Measurements from ENCODE around the gene NCAPD3. TPM values are rescaled to one million over a fixed set of nuclear protein-coding genes. Genes with fewer than 3 reads are reported as not detected.

Gene NCAPD3
- total RNA-seq, 1 experiment from 2014 or later: 26.7 TPM

- no peak for DNase-seq (ENCODE audit: unreplicated experiment)
- Mint-ChIP-seq H3K36me3 (ENCODE audit: insufficient read depth, unreplicated experiment) (peaks cover 22% of the 10 kb centered on the region), H3K4me3 (ENCODE audit: unreplicated experiment) (no peak overlapping the region), H3K27ac (ENCODE audit: low read depth, unreplicated experiment) (no peak overlapping the region), H3K27me3 (ENCODE audit: insufficient read depth, unreplicated experiment) (no peaks in the 10 kb centered on the region), H3K9me3 (ENCODE audit: unreplicated experiment) (no peaks in the 10 kb centered on the region), H3K4me1 (ENCODE audit: insufficient read depth, unreplicated experiment) (no peaks in the 10 kb centered on the region)
- intact Hi-C loops (cut with micrococcal nuclease): loop anchor here (1.0 kb wide), 1 partner anchor 37 kb away; no protein-coding TSS in a partner anchor
- TF ChIP-seq, protein P1, sequence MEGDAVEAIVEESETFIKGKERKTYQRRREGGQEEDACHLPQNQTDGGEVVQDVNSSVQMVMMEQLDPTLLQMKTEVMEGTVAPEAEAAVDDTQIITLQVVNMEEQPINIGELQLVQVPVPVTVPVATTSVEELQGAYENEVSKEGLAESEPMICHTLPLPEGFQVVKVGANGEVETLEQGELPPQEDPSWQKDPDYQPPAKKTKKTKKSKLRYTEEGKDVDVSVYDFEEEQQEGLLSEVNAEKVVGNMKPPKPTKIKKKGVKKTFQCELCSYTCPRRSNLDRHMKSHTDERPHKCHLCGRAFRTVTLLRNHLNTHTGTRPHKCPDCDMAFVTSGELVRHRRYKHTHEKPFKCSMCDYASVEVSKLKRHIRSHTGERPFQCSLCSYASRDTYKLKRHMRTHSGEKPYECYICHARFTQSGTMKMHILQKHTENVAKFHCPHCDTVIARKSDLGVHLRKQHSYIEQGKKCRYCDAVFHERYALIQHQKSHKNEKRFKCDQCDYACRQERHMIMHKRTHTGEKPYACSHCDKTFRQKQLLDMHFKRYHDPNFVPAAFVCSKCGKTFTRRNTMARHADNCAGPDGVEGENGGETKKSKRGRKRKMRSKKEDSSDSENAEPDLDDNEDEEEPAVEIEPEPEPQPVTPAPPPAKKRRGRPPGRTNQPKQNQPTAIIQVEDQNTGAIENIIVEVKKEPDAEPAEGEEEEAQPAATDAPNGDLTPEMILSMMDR (IDR thresholded peaks at IDR 0.05; ENCODE audit: unreplicated experiment): no peak
- BruUV-seq (replicated peaks): no TSS peak
- ChIA-PET CTCF (interaction anchor here (0.6 to 2.0 kb wide), 14 partner anchors 10 to 1165 kb away, joined by 3 to 11 read pairs (median 3); partner anchors contain the start of genes NCAPD3 and VPS26B), POLR2A (interaction anchor here (0.6 to 1.7 kb wide), 4 partner anchors 13 to 112 kb away, joined by 4 read pairs; partner anchors contain the start of gene VPS26B)
Measured at GRCh38 chr11:134243913-134244312, 20.1 kb upstream of the NCAPD3 start.

- no peak for DNase-seq (ENCODE audit: unreplicated experiment)
- no TSS peak for BruUV-seq (replicated peaks)
- CTCF ChIA-PET: interaction anchor here (0.9 kb wide), 1 partner anchor 107 kb away, joined by 4 read pairs; no protein-coding TSS in a partner anchor
- Mint-ChIP-seq H3K4me1 (ENCODE audit: insufficient read depth, unreplicated experiment) (no peaks in the 10 kb centered on the region), H3K9me3 (ENCODE audit: unreplicated experiment) (no peaks in the 10 kb centered on the region), H3K4me3 (ENCODE audit: unreplicated experiment) (no peak overlapping the region), H3K27me3 (ENCODE audit: insufficient read depth, unreplicated experiment) (no peaks in the 10 kb centered on the region), H3K36me3 (ENCODE audit: insufficient read depth, unreplicated experiment) (peaks cover 7% of the 10 kb centered on the region), H3K27ac (ENCODE audit: low read depth, unreplicated experiment) (no peak overlapping the region)
- TF ChIP-seq, protein P1 (IDR thresholded peaks at IDR 0.05; ENCODE audit: unreplicated experiment): no peak
- intact Hi-C loops (cut with micrococcal nuclease): no loop called here
- POLR2A ChIA-PET: no interaction called here
Measured at GRCh38 chr11:134242376-134242775, 18.6 kb upstream of the NCAPD3 start.

DNA sequence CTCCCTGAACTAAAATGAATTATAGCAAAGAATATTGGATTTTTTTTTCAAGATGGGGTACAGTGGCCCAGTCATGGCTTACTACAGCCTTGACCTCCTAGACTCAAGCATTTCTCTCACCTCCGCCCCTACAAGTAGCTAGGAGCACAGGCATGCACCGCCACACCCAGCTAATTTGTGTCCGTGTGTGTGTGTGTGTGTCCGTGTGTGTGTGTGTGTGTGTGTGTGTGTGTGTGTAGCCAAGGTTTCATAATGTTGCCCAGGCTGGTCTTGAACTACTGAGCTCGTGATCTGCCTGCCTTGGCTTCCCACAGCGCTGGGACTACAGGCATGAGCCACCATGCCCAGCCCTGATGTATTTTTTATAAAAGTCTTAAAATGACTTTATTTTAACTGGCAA, 16.8 kb upstream of the NCAPD3 start:
- Mint-ChIP-seq H3K36me3 (ENCODE audit: insufficient read depth, unreplicated experiment) (peaks cover 20% of the 10 kb centered on the region), H3K9me3 (ENCODE audit: unreplicated experiment) (no peaks in the 10 kb centered on the region), H3K4me3 (ENCODE audit: unreplicated experiment) (no peak overlapping the region), H3K27me3 (ENCODE audit: insufficient read depth, unreplicated experiment) (no peaks in the 10 kb centered on the region), H3K4me1 (ENCODE audit: insufficient read depth, unreplicated experiment) (no peaks in the 10 kb centered on the region), H3K27ac (ENCODE audit: low read depth, unreplicated experiment) (no peak overlapping the region)
- intact Hi-C loops (cut with micrococcal nuclease): no loop called here
- BruUV-seq (replicated peaks): no TSS peak
- ChIA-PET POLR2A (interaction anchor here (0.6 to 1.7 kb wide), 4 partner anchors 8 to 14 kb away, joined by 3 to 4 read pairs (median 3); no protein-coding TSS in a partner anchor), CTCF (interaction anchor here (0.6 to 1.4 kb wide), 3 partner anchors 21 to 70 kb away, joined by 3 read pairs; no protein-coding TSS in a partner anchor)
- TF ChIP-seq, protein P1 (IDR thresholded peaks at IDR 0.05; ENCODE audit: unreplicated experiment): no peak
- DNase-seq (ENCODE audit: unreplicated experiment): no peak

DNA sequence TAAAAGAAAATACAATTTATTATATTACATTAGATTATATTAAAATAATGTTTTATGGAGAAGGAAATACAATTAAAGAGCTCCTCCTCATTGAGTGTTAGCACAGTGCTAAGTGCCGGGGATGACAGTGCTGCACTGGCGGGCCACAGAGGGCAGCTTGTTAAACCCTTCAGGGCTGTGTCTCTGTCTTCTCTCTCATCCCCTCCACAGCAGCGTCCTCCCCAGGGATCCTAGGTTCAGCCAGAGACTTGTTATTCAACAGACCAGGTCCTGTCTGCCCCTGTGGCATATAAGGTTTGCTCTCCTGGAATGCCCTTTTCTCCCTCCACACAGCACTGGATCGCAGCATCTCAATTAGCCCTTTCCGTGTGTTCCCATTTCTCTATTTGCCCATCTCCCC, 15.2 kb upstream of the NCAPD3 start:
- Mint-ChIP-seq H3K27me3 (ENCODE audit: insufficient read depth, unreplicated experiment) (no peaks in the 10 kb centered on the region), H3K9me3 (ENCODE audit: unreplicated experiment) (no peaks in the 10 kb centered on the region), H3K4me3 (ENCODE audit: unreplicated experiment) (no peak overlapping the region), H3K4me1 (ENCODE audit: insufficient read depth, unreplicated experiment) (no peaks in the 10 kb centered on the region), H3K36me3 (ENCODE audit: insufficient read depth, unreplicated experiment) (peaks cover 21% of the 10 kb centered on the region), H3K27ac (ENCODE audit: low read depth, unreplicated experiment) (no peak overlapping the region)
- BruUV-seq (replicated peaks): no TSS peak
- intact Hi-C loops (cut with micrococcal nuclease): no loop called here
- TF ChIP-seq, protein P1 (IDR thresholded peaks at IDR 0.05; ENCODE audit: unreplicated experiment): no peak
- ChIA-PET CTCF (interaction anchor here (0.7 to 1.0 kb wide), 2 partner anchors 9 to 16 kb away, joined by 3 to 4 read pairs; no protein-coding TSS in a partner anchor), POLR2A (interaction anchor here (1.9 to 2.4 kb wide), 2 partner anchors 13 to 14 kb away, joined by 5 to 8 read pairs; partner anchors contain the start of gene VPS26B)
- DNase-seq (ENCODE audit: unreplicated experiment): no peak
